ENCODE data around the gene PYCARD. TPM values are rescaled to one million over a fixed set of nuclear protein-coding genes. Genes with fewer than 3 reads are reported as not detected.

The PYCARD gene
- total RNA-seq, 2 donors from 2014 or later = 27.2 to 51.6 TPM

GRCh38 chr16:31193874-31194273, 8.7 kb downstream of the PYCARD start:
- intact Hi-C loops (cut with DNase I) = no loop called here
- H3K27me3 ChIP-seq (replicated peaks; ENCODE audit: insufficient read depth) = no peaks in the 10 kb centered on the region
- WGBS = 91% methylated on average over 2 of the region's 2 CpGs
- no peak overlapping the region for H3K4me3 ChIP-seq
- DNase-seq (ENCODE audit: low spot score) = no peak
- no peak for TF ChIP-seq POLR2AphosphoS5 (IDR thresholded peaks at IDR 0.05)
- no peak for TF ChIP-seq POLR2A (IDR thresholded peaks at IDR 0.05)
- TF ChIP-seq CTCF (IDR thresholded peaks at IDR 0.05) = no peak
- no peak overlapping the region for H3K27ac ChIP-seq
- peaks cover 28 to 41% of the 10 kb centered on the region in 2 donors for H3K36me3 ChIP-seq
- H3K9me3 ChIP-seq = no peaks in the 10 kb centered on the region
- H3K4me1 ChIP-seq (replicated peaks) = no peaks in the 10 kb centered on the region

DNA sequence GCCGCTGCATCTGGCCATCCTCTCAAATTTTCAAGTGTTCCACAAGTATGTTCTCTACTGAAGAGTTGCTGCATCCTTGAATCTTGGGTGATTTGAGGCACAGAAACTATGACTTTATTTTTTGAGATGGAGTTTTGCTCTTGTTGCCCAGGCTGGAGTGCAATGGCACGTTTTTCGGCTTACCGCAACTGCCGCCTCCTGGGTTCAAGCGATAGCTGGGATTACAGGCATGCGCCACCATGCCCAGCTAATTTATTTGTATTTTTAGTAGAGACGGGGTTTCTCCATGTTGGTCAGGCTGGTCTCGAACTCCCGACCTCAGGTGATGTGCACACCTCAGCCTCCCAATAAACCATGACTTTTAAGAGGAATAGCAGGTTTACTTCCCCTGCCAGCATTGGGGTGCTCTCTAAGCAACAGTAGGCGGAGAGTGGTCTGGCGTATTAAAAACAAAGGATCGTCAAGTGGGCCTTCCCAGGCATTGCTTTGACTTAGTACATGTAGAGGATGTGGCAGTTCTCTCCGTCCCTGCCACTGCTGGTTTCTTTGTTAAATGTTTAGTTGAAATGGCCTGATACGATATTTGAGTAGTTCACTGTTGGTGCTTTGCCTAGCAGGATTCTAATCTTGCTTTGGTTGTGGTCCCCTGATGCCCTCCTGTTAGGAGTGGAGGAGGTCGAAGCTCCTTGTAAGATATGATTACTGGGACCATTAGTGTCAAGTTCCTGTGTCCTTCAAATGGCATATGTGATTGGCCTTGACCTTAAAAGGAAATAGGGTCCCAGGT, 9.5 kb downstream of the PYCARD start:
- TF ChIP-seq POLR2AphosphoS5 (IDR thresholded peaks at IDR 0.05) = no peak
- no peak for TF ChIP-seq POLR2A (IDR thresholded peaks at IDR 0.05)
- WGBS = 94% methylated on average over 16 of the region's 16 CpGs
- Histone ChIP-seq H3K27me3 (replicated peaks; ENCODE audit: insufficient read depth) (no peaks in the 10 kb centered on the region), H3K4me3 (no peak overlapping the region), H3K9me3 (no peaks in the 10 kb centered on the region), H3K27ac (no peak overlapping the region), H3K36me3 (peaks cover 30 to 46% of the 10 kb centered on the region in 2 donors), H3K4me1 (replicated peaks) (no peaks in the 10 kb centered on the region)
- no peak for DNase-seq (ENCODE audit: low spot score)
- intact Hi-C loops (cut with DNase I) = no loop called here

- WGBS = 83% methylated on average over 5 of the region's 5 CpGs
- TF ChIP-seq CTCF (IDR thresholded peaks at IDR 0.05) (no peak), POLR2AphosphoS5 (IDR thresholded peaks at IDR 0.05) (no peak), POLR2A (IDR thresholded peaks at IDR 0.05) (no peak)
- Histone ChIP-seq H3K27me3 (replicated peaks; ENCODE audit: insufficient read depth) (no peaks in the 10 kb centered on the region), H3K36me3 (peaks cover 32 to 52% of the 10 kb centered on the region in 2 donors), H3K4me3 (no peak overlapping the region), H3K4me1 (replicated peaks) (no peaks in the 10 kb centered on the region), H3K27ac (no peak overlapping the region), H3K9me3 (no peaks in the 10 kb centered on the region)
- no peak for DNase-seq (ENCODE audit: low spot score)
- intact Hi-C loops (cut with DNase I) = no loop called here
These were observed 10.7 kb downstream of the PYCARD start for GRCh38 chr16:31191697-31192428.

GRCh38 chr16:31190818-31191444, 11.6 kb downstream of the PYCARD start:
- Histone ChIP-seq H3K4me1 (replicated peaks) (no peaks in the 10 kb centered on the region), H3K27me3 (replicated peaks; ENCODE audit: insufficient read depth) (no peaks in the 10 kb centered on the region), H3K36me3 (peaks cover 35 to 60% of the 10 kb centered on the region in 2 donors), H3K27ac (no peak overlapping the region), H3K4me3 (no peak overlapping the region), H3K9me3 (no peaks in the 10 kb centered on the region)
- no peak for DNase-seq (ENCODE audit: low spot score)
- TF ChIP-seq POLR2AphosphoS5 (IDR thresholded peaks at IDR 0.05) = no peak
- no peak for TF ChIP-seq CTCF (IDR thresholded peaks at IDR 0.05)
- no peak for TF ChIP-seq POLR2A (IDR thresholded peaks at IDR 0.05)
- 93% methylated on average over 17 of the region's 17 CpGs for WGBS
- intact Hi-C loops (cut with DNase I) = no loop called here

- intact Hi-C loops (cut with DNase I) = no loop called here
- 91% methylated on average over 12 of the region's 12 CpGs for WGBS
These were observed 12.5 kb downstream of the PYCARD start for GRCh38 chr16:31190061-31190460.

More at GRCh38 chr16:31190061-31190460, 12.5 kb downstream of the PYCARD start:
- Histone ChIP-seq H3K4me1 (replicated peaks) (no peaks in the 10 kb centered on the region), H3K9me3 (no peaks in the 10 kb centered on the region), H3K36me3 (peaks cover 34 to 60% of the 10 kb centered on the region in 2 donors), H3K4me3 (no peak overlapping the region), H3K27me3 (replicated peaks; ENCODE audit: insufficient read depth) (no peaks in the 10 kb centered on the region), H3K27ac (no peak overlapping the region)
- no peak for TF ChIP-seq POLR2A (IDR thresholded peaks at IDR 0.05)
- no peak for TF ChIP-seq POLR2AphosphoS5 (IDR thresholded peaks at IDR 0.05)
- no peak for TF ChIP-seq CTCF (IDR thresholded peaks at IDR 0.05)
- DNase-seq (ENCODE audit: low spot score) = no peak
